ENCODE measurements around the gene GSAP.

The GSAP gene

GRCh38 chr7:77327067-77327931 is 88.8 kb downstream of the GSAP start:
- DNase-seq (ENCODE audit: low spot score) = no peak

DNA sequence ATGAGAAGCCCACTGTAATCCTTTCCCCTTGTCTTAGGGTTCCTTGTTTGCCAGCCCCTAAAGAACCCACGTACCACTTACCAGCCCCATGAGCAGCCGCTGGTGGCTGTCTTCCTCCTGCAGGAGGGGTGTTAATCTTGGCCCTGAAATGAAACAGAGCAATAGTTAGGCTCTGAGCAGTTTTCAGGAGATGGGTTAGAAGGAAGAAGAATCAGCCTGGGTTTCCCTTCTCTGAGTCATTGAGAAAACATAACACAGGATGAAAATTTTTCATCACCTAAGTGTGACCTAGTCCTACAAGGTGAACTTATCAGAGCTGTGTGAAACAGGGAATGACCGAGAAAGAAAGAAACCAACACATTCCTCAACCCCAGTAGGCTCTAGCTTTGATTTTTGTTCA is 90.0 kb downstream of the GSAP start:
- DNase-seq (ENCODE audit: low spot score) = no peak

GRCh38 chr7:77321300-77321699 is 94.8 kb downstream of the GSAP start:
- DNase-seq (ENCODE audit: low spot score) = peak; percentile 45

- no peak for DNase-seq (ENCODE audit: low spot score)
Measured at GRCh38 chr7:77320714-77321113, 95.4 kb downstream of the GSAP start.

DNA sequence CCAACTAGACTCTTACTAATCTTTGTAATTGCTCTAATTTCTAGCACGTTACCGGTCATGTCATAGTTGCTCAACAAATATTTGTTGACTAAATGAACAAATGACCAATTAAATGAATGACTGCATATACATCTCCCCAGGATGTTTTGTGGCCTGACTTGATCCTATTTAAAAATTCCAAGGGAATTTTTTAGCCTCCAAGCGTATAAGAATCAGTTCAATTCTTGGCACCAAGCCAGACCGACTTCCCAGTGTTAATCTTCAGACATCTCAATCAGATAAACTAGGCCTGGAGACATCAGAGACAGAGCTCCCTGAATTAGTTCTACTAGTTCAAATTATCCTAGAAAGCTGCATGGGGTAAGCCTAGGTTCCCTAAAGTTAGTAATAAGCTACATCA is 96.0 kb downstream of the GSAP start:
- no peak for DNase-seq (ENCODE audit: low spot score)

GRCh38 chr7:77318019-77318418 is 98.1 kb downstream of the GSAP start:
- DNase-seq (ENCODE audit: low spot score) = no peak

DNA sequence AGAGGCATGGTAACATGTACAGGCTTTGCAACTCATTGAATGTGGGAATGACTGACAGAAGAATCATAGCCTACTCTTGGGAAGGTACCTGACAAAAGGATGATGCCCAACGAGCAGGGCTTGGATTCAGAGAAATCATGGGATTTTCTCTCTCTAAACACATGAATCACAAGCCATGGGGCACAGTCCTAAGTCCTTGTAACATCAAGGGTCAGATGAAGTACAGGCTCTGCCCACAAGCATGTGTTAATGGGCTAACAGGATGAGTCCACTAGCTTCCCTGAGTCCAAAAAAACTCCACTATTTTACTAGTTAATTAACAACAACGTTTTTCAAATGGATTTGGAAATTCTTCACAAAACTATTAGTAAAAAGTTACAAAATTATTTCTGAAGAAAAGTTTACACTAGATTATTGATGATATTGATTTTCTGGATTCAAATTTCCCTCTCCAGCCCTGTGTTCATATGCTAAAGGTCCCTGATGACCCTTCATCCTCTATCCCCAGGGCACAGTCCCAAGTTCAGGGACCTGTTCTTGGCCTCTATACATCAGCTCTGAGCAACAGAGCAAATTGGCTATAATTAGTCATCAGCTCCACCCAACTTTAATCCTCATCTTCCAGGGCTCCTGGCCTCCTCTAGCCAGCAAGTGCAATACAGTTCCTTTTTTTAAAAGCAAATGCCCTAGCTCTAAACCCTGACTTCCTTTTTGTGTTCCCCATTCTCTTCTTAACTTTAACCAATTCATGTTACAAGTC is 99.8 kb downstream of the GSAP start:
- no peak for DNase-seq (ENCODE audit: low spot score)

- DNase-seq (ENCODE audit: low spot score) = no peak
Measured at GRCh38 chr7:77315182-77315591, 101.0 kb downstream of the GSAP start.

DNA sequence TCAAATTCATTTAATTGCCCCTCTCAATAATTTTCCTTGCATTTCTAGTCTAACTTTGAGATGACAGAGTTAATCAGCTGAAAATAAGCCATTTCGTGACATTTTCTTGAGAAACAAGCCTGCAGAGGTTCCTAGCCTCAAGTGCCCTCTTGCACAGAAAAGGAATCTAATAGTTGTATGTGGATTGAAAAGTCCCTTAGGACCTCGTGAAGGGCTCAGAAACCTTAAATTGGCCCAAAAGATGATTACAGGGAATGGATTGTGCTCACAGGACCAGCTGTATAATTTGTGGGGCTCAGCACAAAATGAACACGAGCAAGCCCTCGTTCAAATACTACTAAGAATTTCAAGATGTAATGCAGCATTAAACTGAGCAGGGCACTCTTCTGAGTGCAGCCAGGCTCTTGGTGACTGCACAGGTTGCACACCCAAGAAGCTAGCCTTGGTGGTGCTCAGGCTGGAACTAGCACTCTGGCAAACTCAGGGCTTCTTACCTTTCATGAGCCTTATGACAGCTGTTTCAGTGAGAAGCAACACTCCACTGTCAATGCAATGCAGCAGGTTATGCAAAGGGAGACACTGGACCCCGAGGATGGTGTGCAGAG is 102.2 kb downstream of the GSAP start:
- DNase-seq (ENCODE audit: low spot score) = no peak

DNA sequence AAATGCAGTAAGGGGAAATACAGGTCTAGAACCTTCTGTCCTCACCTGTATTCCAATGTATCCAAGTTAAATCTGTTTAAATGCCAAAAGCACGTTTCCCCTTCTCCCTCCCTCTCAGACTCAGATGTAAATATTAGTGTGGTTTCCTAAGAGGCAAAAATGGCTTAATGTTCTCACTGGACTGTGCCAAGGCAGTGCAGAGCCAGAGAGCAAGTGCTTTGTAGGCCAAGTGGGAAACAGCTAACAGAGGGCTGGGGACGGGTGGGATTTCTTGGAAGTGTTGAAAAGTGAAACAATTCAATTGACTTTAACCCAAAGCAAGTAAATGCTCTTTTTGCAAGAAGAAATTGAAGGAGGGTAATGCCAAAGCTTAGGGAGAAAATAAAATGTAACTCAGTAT is 103.1 kb downstream of the GSAP start:
- no peak for DNase-seq (ENCODE audit: low spot score)

DNA sequence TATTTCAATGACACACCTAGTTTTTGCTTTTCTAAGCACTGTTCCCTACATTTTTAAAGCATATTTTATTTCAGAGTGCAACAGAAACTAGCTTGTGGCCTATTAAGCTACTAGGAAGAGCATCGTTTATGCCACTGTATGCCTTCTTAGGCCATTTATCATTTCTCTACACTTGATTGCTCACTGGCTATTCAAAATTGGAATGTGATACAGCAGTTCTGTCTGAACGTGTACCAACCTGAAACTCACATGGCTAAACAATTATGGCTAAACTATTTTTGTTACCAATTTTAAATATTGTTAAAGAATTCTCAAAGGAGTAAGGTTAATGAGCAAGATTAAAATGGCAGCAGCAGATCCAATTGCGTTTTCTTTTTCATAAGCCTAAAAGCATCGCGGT is 105.2 kb downstream of the GSAP start:
- DNase-seq (ENCODE audit: low spot score) = no peak

GRCh38 chr7:77309714-77310220 is 106.4 kb downstream of the GSAP start:
- no peak for DNase-seq (ENCODE audit: low spot score)

GRCh38 chr7:77308792-77309191 is 107.4 kb downstream of the GSAP start:
- no peak for DNase-seq (ENCODE audit: low spot score)

DNA sequence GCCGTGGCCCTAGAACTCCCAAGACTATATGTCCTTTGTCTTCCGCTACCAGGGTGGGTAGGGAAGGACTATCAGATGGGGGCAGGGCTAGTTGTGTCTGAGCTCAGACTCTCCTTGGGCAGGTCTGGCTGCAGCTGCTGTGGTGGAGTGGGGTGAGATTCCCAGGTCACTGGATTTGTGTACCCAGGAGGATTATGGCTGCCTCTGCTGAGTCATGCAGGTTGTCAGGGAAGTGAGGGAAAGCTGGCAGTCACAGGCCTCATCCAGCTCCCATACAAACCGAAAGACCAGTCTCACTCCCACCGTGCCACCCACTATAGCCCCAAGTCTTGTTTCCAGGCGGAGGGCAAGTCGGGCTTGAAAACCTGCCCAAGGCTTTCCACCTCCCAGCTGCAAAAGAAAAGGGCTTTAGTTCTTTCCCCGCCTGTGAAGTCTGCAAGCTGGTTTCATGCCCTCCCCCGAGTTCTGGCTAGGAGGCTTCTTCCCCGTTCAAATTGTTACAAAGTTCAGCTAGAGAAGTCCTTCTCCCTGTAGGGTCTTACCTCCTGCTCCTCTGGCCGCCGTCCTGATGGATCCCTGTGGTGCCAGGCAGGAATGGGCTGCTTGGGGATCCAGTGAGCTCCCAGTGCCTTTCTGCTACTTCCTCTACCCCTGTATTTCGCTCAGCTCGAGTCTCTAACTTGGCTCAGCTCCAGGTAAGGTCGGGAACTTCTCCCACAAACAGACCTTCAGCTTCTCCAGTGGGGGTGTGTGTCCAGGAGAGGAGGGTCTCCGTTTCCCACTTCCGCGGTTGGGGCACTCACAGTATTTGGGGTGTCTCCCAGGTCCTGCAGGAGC is 109.7 kb downstream of the GSAP start:
- DNase-seq (ENCODE audit: low spot score) = peak; percentile 24

DNA sequence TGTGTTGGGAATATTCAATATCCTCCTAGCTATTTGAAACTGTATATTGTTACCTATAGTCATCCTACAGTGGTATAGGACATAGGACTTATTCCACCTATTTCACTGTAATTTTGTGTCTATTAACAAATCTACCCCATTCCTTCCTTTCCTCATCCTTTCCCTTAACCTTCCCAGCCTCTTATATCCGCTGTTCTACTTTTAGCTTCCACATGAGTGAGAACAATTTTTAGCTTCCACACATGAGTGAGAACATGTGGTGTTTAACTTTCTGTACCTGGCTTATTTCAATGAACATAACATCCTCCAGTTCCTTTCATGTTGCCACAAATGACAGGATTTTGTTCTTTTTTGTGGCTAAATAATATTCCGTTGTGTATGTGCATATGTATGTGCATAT is 120.6 kb downstream of the GSAP start:
- DNase-seq (ENCODE audit: low spot score) = no peak

- no peak for DNase-seq (ENCODE audit: low spot score)
Measured at GRCh38 chr7:77293046-77293445, 123.1 kb downstream of the GSAP start.

DNA sequence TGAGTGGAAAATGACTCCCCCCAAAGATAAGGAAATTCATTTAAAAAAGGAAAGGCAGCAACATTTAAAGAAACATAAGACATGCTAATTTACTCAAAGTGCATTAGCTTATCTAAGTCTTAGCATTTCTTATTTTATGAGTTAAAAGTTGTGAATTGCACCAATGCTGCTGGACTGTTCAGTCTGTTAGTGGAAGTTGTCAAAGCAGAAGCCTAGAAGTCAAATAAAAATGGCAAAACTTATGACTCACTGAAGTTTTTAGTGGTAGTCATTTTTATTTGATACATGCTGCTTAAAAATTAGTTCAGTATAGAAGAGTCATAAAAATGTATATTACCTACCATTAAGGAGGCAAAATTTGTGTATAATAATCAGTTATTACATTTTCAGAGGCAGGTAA is 125.7 kb downstream of the GSAP start:
- DNase-seq (ENCODE audit: low spot score) = no peak

- DNase-seq (ENCODE audit: low spot score) = no peak
Measured at GRCh38 chr7:77289387-77289786, 126.8 kb downstream of the GSAP start.

GRCh38 chr7:77288676-77289320 is 127.4 kb downstream of the GSAP start:
- DNase-seq (ENCODE audit: low spot score) = no peak

DNA sequence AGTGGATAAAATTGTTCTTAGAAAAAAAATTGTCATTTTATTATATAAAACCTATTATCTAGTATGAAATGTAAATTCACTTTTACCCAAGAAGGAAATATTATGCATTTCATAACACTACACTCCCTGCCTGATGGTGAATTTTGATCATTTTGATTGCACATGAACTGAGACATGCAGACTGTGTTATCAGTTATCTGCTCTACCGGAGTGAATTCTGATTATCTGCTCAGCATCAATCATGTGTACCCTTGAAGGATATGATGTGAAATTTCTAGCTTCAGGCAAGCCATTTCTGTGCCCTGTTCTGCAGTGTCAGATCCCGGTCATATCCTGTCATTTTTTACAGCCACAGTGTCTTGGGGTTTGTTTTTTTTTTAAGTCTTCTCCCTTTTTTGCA is 131.5 kb downstream of the GSAP start:
- no peak for DNase-seq (ENCODE audit: low spot score)

DNA sequence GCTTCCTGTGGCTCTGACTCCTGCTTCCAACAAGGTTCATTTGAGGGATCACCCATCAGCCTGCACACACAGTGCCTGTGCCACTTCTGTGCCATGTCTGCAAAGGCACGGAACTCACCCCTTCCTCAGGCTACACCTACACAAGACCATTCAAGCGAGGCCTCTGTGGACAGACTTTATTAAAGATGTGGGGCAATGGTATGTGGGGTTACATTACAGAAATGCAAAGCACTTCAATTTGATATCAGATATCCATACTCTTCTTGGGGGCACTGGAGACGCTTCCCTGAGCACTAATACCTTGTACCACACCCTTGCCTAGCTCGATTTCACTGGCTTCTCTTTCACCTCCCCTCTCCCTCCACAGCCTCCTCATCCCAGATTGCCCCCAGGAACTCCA is 132.1 kb downstream of the GSAP start:
- no peak for DNase-seq (ENCODE audit: low spot score)
